Activated CD8-positive, alpha-beta memory T cell treated with anti-CD3 and anti-CD28 coated beads, Interleukin-2, amount 10 ng/mL, durations not matched to agents 7 days and 5 days (primary cell): ENCODE measurements around the gene PLBD1. TPM values are rescaled to one million over a fixed set of nuclear protein-coding genes. Genes with fewer than 3 reads are reported as not detected.
A peak's percentile ranks its signal among the peaks of the same experiment; 100 is the strongest.

Experiments used
- ATAC-seq: fragments of 150-1000 bp; cut with Tn5 transposase; one replicate; pipeline ENCODE4 v1.10.0; 2021; ENCODE audit warnings: moderate library complexity
- CTCF ChIA-PET: fragments of 350-600 bp; sonication (Branson Sonifier 250); formaldehyde crosslinking; loops from one replicate; lab custom pipeline; 2021; ENCODE audit warnings: antibody characterized with exemption; lab: Charles Lee
- DNase-seq: peaks from one replicate; pipeline ENCODE4 v3.0.0-alpha.2; 2020
- H3K27ac Mint-ChIP-seq: one replicate; pipeline ENCODE4 v1.8.0; 2021; ENCODE audit warnings: mild to moderate bottlenecking, mixed read lengths
- H3K27me3 Mint-ChIP-seq: one replicate; pipeline ENCODE4 v1.8.0; 2021; ENCODE audit warnings: mixed read lengths
- H3K36me3 Mint-ChIP-seq: one replicate; pipeline ENCODE4 v1.8.0; 2021; ENCODE audit warnings: mild to moderate bottlenecking, mixed read lengths
- H3K4me1 Mint-ChIP-seq: one replicate; pipeline ENCODE4 v1.8.0; 2021; ENCODE audit warnings: mixed read lengths
- H3K4me3 Mint-ChIP-seq: one replicate; pipeline ENCODE4 v1.8.0; 2021; ENCODE audit warnings: mild to moderate bottlenecking, moderate library complexity, mixed read lengths
- H3K9me3 Mint-ChIP-seq: one replicate; pipeline ENCODE4 v1.8.0; 2022; ENCODE audit warnings: low read depth, mixed read lengths
- total RNA-seq, 2 experiments: library from RNA; stranded (reverse); gene quantifications; one replicate each; pipeline ENCODE4 v1.2.3, GENCODE V29; 2021

PLBD1 gene
- total RNA-seq, 2 experiments from 2014 or later = not detected

DNA sequence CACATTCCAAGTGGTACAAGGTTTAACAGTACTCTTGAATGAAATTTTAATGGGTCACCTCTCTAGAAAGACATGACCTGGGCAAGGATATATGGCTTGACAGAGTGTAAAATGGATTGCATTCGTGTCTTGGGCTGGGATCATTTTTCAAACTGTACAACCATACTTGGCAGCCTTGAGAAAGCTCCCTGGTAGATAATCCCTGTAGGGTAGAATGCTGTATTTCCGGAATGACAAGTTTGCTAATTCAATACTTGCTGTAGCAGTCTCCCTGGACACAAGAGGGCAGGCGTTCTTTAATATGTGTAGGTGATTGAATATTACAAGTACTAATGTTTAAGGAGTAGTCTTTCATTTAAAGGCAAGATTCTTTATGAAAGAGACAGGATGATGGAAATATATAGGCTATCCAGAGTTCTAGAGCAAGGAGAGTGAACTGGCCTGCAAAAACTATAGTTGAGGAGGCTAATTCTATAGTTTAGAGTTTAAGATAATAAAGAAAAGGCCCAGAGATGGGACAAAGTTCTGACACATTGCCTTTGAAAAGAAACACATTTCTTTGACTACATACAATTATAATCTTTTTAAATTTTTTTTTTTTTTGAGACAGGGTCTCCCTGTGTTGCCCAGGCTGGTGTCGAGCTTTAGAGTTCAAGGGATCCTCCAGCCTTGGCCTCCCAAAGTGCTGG, 53.4 kb downstream of the PLBD1 start:
- no peaks in the 10 kb centered on the region for H3K27me3 Mint-ChIP-seq
- no peaks in the 10 kb centered on the region for H3K36me3 Mint-ChIP-seq
- no peak overlapping the region for H3K27ac Mint-ChIP-seq
- no peaks in the 10 kb centered on the region for H3K4me1 Mint-ChIP-seq
- CTCF ChIA-PET = interaction anchor here (0.8 to 0.9 kb wide), 2 partner anchors 151 to 707 kb away, joined by 3 read pairs; partner anchors contain the start of gene RERG
- ATAC-seq (peak; percentile 42), DNase-seq (no peak)
- H3K4me3 Mint-ChIP-seq = no peak overlapping the region
- no peaks in the 10 kb centered on the region for H3K9me3 Mint-ChIP-seq

DNA sequence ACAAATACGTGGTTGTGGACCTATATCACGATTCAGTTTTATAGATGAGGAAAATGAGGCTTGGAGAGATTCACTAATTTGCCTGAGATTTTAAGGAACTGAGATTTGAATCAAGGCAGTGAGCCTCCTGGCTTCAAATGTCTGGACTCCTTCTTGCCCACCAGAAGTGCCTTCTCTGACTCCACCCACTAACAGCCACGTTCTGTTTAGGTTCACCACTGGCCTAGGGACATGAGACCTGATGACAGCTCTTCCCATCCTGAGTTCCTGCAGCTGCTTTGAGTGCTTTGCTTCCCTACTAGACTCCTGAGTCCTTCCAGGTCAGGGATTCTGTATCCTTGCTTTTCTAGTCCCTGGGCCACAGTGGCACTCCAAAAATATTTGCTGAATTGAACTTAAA, 57.1 kb downstream of the PLBD1 start:
- CTCF ChIA-PET = no interaction called here
- DNase-seq (no peak), ATAC-seq (no peak)
- peaks cover 2% of the 10 kb centered on the region for H3K36me3 Mint-ChIP-seq
- H3K4me3 Mint-ChIP-seq = no peak overlapping the region
- H3K4me1 Mint-ChIP-seq = no peaks in the 10 kb centered on the region
- no peaks in the 10 kb centered on the region for H3K27me3 Mint-ChIP-seq
- no peak overlapping the region for H3K27ac Mint-ChIP-seq
- H3K9me3 Mint-ChIP-seq = no peaks in the 10 kb centered on the region

DNA sequence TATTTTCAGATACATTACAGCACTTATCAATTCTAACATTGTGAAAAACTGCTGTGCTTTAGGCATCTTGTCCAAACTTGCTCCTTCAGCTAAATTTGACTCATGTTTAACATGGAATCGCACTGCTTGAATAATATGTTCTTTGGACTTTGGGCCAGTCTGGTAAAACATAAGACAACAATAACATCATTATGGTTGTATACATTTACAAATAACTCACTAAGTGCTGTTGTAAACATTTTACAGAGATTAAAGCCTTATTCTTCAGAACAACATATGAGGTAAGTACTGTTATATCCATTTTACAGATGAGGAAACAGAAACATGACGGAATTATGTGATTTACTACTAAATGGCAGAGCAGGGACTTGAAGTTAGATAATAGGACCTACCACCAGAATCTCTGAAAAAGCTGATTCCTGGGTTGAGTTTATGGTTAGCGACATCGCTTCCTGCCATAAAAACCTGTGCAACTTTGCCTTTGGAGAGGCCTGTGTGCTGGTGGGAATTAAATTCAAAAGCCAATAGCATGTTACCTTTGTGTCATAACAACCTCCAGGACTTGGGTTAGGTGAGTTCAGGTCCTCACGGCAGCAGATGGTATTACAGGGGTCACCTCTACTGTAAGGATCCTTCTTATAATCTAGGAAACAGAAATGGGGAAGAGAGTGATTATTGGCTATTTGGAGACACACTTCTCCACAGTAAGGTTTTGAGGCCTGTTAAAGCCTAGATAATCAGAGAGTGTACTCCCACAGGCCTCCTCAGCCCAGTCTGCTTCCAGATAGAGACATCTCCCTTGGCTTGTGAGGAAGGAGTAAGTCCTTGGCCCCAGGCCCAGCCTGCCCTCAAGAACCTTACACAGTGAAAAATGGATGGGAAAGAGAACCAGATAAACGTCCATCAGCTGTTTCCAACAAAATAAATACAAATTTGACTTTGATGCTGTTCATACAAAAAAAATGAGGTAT, 61.8 kb downstream of the PLBD1 start:
- DNase-seq = no peak
- Mint-ChIP-seq H3K4me1 (peaks cover 3% of the 10 kb centered on the region), H3K4me3 (no peak overlapping the region), H3K27me3 (no peaks in the 10 kb centered on the region), H3K27ac (no peak overlapping the region), H3K36me3 (peaks cover 32% of the 10 kb centered on the region), H3K9me3 (no peaks in the 10 kb centered on the region)
- CTCF ChIA-PET = interaction anchor here (1.6 kb wide), 1 partner anchor 268 kb away, joined by 4 read pairs; no protein-coding TSS in a partner anchor
- no peak for ATAC-seq

DNA sequence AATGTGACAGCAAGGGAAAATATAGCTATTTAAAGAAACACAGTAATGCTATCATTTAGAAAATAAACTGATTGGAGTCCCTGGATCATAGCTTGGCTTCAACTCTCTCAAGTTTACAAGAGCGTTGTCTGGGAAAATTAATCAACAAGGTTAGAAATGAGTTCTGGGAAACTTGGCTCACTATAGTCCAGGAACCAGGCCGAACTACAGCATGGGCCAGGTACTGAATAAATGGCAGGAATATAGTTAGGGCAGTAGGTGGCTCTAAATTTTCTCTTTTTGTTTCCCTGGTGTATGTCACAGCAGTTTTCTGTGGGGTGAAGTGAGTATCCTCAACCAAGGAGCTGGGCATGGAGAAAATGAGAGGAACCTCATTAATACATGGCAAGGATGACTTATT, 72.4 kb downstream of the PLBD1 start:
- CTCF ChIA-PET = interaction anchor here (0.6 to 1.1 kb wide), 2 partner anchors 21 to 50 kb away, joined by 3 read pairs; no protein-coding TSS in a partner anchor
- no peak overlapping the region for H3K27ac Mint-ChIP-seq
- peaks cover 14% of the 10 kb centered on the region for H3K4me1 Mint-ChIP-seq
- no peaks in the 10 kb centered on the region for H3K27me3 Mint-ChIP-seq
- ATAC-seq (no peak), DNase-seq (no peak)
- H3K4me3 Mint-ChIP-seq = no peak overlapping the region
- H3K36me3 Mint-ChIP-seq = peaks cover 86% of the 10 kb centered on the region
- no peaks in the 10 kb centered on the region for H3K9me3 Mint-ChIP-seq

DNA sequence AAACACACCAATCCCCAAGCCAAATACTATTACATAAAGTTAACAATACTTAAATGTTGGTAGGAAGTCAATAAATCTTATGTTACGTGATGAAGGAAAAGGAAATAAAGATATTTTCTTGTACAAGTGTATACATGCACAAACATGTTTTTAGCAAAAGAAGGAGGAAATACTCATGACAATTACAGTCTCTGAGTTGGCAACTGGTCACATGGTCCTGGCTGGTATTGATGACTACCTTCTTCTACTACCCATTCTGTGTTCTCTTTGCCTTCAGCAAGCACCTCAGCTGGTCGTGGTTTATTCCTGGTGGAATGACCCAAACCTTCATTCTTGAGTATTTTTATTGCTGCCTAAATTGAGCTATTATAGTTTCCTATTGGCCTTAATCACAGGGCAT, 84.8 kb downstream of the PLBD1 start:
- Mint-ChIP-seq H3K27me3 (no peaks in the 10 kb centered on the region), H3K4me1 (peaks cover 8% of the 10 kb centered on the region), H3K4me3 (no peak overlapping the region), H3K27ac (no peak overlapping the region), H3K9me3 (peaks cover 3% of the 10 kb centered on the region), H3K36me3 (peaks cover 89% of the 10 kb centered on the region)
- DNase-seq (no peak), ATAC-seq (no peak)
- CTCF ChIA-PET = interaction anchor here (1.2 kb wide), 1 partner anchor 243 kb away, joined by 3 read pairs; no protein-coding TSS in a partner anchor

DNA sequence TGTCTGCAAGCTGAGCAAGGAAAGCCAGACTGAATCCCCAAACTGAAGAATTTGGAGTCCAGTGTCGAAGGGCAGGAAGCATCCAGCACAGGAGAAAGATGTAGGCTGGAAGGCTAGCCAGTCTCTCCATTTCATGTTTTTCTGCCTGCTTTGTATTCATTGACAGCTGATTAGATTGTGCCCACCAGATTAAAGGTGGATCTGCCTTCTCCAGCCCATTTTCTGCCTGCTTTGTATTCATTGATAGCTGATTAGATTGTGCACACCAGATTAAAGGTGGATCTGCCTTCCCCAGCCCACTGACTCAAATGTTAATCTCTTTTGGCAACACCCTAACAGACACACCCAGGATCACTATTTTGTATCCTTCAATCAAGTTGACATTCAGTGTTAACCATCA, 85.3 kb downstream of the PLBD1 start:
- no peak overlapping the region for H3K27ac Mint-ChIP-seq
- H3K36me3 Mint-ChIP-seq = peaks cover 89% of the 10 kb centered on the region
- CTCF ChIA-PET = interaction anchor here (1.2 kb wide), 1 partner anchor 243 kb away, joined by 3 read pairs; no protein-coding TSS in a partner anchor
- DNase-seq = no peak
- H3K4me3 Mint-ChIP-seq = no peak overlapping the region
- ATAC-seq = no peak
- no peaks in the 10 kb centered on the region for H3K27me3 Mint-ChIP-seq
- peaks cover 8% of the 10 kb centered on the region for H3K4me1 Mint-ChIP-seq
- H3K9me3 Mint-ChIP-seq = peaks cover 3% of the 10 kb centered on the region

DNA sequence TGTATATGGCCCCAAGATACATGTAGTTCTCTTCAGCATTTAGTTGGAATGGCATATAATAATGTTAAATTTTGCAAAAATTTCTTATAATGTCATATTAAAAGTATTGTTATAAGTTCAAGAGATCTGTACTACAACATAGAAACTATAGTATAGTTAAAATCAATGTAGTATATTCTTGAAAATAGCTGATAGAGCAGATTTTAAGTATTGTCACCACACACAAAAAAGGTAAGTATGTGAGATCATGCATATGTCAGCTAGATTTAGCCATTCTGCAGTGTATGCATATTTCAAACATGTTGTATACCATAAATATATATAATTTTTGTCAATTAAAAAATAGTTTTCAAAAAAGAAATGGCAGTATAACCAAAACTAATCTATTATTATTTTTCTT, 86.5 kb downstream of the PLBD1 start:
- no peaks in the 10 kb centered on the region for H3K27me3 Mint-ChIP-seq
- no peak for ATAC-seq

DNA sequence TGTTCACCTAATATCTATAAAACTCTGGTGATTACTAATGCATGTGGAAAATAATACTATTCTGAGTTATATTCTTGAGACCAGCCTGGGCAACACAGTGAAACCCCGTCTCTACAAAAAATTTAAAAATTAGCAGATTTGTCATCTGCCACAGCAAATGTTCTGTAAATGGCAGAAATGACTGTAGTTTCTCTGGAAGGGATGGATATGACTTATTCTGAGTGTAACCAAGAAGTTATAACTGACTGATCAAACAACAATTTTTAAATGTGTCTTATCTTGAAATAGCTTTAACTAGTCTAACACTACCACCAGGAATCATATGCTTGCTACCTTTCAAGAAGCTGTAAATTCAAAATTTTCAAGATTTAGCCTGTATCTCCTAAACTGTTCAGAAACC, 88.7 kb downstream of the PLBD1 start:
- Mint-ChIP-seq H3K9me3 (peaks cover 5% of the 10 kb centered on the region), H3K4me1 (peaks cover 8% of the 10 kb centered on the region), H3K27me3 (no peaks in the 10 kb centered on the region), H3K4me3 (no peak overlapping the region), H3K27ac (peak overlapping the region; percentile 11), H3K36me3 (peaks cover 78% of the 10 kb centered on the region)
- CTCF ChIA-PET = no interaction called here
- ATAC-seq (no peak), DNase-seq (no peak)

More for the DNA sequence above, 86.5 kb downstream of the PLBD1 start:
- CTCF ChIA-PET = no interaction called here
- peaks cover 3% of the 10 kb centered on the region for H3K9me3 Mint-ChIP-seq
- no peak for DNase-seq
- peaks cover 85% of the 10 kb centered on the region for H3K36me3 Mint-ChIP-seq
- H3K4me1 Mint-ChIP-seq = peaks cover 8% of the 10 kb centered on the region
- no peak overlapping the region for H3K27ac Mint-ChIP-seq
- H3K4me3 Mint-ChIP-seq = no peak overlapping the region

DNA sequence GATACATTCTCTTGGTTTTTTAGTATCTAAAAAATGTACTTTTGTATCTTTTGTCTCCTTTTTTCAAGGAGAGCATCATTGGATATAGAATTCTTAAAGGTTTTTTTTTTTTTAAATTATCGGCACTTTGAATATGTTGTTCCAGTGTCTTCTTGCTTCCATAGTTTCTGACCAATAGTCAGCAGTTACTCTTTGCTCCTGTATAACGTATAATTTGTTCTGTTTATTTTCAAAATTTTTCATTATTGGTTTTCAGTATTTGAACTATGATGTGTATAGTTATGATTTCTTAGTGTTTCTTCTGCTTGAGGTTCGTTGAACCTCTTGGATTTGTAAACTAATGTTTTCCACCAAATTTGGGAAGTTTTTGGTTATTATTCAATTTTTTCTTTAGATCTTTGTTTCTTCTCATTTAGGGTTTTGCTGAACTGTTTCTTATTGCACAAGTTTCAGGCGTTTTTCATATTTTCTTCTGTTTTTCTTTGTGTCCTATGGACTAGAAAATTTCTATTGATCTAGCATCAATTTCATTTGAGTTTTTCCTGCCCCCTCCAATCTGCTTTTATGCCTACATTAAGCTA, 93.9 kb downstream of the PLBD1 start:
- Mint-ChIP-seq H3K4me3 (no peak overlapping the region), H3K9me3 (peaks cover 17% of the 10 kb centered on the region), H3K36me3 (peaks cover 80% of the 10 kb centered on the region), H3K27ac (no peak overlapping the region), H3K27me3 (no peaks in the 10 kb centered on the region), H3K4me1 (peaks cover 3% of the 10 kb centered on the region)
- ATAC-seq = no peak
- CTCF ChIA-PET = interaction anchor here (1.1 to 1.2 kb wide), 2 partner anchors 22 to 236 kb away, joined by 3 to 4 read pairs; no protein-coding TSS in a partner anchor
- no peak for DNase-seq

DNA sequence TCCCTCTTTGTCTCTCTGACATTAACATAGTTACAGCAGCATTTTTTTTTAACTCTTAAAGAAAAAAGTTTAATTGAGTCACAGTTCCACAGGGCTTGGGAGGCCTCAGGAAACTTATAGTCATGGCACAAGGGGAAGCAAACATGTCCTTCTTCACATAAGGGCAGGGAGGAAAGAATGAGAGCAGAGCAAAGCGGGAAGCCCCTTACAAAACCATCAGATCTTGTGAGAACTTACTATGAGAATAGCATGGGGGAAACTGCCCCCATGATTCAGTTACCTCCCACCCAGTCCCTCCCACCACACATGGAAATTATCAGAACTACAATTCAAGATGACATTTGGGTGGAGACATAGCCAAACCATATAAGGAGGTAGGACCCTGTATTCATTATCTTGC, 96.2 kb downstream of the PLBD1 start:
- CTCF ChIA-PET = no interaction called here
- DNase-seq (no peak), ATAC-seq (no peak)
- Mint-ChIP-seq H3K4me1 (no peaks in the 10 kb centered on the region), H3K27me3 (no peaks in the 10 kb centered on the region), H3K9me3 (peaks cover 17% of the 10 kb centered on the region), H3K4me3 (no peak overlapping the region), H3K36me3 (peaks cover 80% of the 10 kb centered on the region), H3K27ac (peak overlapping the region; percentile 70)

DNA sequence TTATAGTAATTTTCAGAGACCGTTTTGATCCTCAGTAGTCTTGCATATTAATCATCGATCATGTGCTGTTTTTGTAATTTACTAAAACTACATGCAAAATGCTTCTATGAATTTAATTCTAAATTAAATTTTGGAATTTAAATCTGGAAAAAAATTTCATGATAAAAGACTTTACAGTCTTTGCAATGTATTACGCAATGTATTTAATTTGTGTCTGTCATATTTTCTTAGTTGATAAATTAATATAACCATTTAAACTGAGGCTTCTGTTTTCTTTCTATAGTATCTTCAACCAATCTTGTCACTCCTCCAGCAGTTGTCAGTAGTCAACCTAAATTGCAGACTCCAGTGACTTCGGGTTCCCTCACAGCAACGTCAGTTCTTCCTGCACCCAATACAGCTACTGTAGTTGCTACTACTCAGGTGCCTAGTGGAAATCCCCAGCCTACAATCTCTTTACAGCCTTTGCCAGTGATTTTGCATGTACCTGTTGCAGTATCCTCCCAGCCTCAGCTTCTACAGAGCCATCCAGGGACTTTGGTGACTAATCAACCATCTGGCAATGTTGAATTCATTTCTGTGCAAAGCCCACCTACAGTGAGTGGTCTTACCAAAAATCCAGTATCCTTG, 107.4 kb downstream of the PLBD1 start:
- Mint-ChIP-seq H3K4me1 (peaks cover 13% of the 10 kb centered on the region), H3K27me3 (no peaks in the 10 kb centered on the region), H3K36me3 (peaks cover 63% of the 10 kb centered on the region), H3K27ac (no peak overlapping the region), H3K4me3 (no peak overlapping the region), H3K9me3 (no peaks in the 10 kb centered on the region)
- DNase-seq = no peak
- no peak for ATAC-seq
- CTCF ChIA-PET = no interaction called here

DNA sequence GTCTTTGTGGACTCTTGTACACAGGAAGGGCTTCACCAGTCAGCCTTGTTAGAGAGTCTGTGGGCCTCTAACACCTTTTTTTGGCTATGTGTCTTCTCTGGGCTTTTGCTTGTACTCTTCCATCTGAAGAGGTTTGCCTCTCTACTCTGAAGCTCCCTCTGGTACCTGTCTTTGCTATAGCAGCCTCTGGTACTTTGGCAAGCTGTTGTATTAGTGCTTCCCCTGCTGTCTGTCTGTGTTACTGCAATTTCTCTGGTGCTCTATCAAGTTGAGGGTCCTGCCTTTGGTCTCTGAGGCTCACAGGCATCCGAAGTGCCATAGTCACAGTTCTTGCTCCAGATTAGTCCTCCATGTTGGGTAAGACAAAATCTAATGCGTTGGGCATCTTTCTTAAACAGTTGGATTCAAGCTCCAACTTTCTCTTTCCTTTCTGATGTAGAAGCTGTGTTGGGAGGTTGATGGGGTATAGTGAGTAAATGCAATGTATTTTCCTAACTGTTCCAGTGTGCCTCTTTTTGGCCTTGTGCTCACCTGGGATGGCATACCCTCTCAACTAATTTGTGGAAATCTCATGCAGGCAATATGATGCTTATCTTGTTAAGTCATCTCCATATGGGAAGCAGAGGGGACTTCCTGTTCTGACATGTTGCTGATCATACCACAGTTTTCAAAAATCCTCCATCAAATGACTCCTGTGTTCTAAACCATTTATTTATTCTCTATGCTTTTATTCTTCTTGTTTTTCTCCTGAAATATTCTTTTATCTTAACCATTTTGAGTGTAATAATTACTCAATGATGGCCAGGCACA, 113.4 kb downstream of the PLBD1 start:
- CTCF ChIA-PET = interaction anchor here (0.7 to 4.9 kb wide), 29 partner anchors 10 to 317 kb away, joined by 3 to 42 read pairs (median 4); partner anchors contain the start of gene ATF7IP
- Mint-ChIP-seq H3K4me1 (peaks cover 54% of the 10 kb centered on the region), H3K4me3 (peak overlapping the region; percentile 63)

More for the DNA sequence above, 113.4 kb downstream of the PLBD1 start:
- no peaks in the 10 kb centered on the region for H3K27me3 Mint-ChIP-seq
- peaks cover 3% of the 10 kb centered on the region for H3K9me3 Mint-ChIP-seq
- peak; percentile 70 for DNase-seq
- H3K36me3 Mint-ChIP-seq = peaks cover 69% of the 10 kb centered on the region
- H3K27ac Mint-ChIP-seq = peak overlapping the region; percentile 88
- peak; percentile 89 for ATAC-seq
